ENCODE results near the gene ADCY5.
A peak's percentile ranks its signal among the peaks of the same experiment; 100 is the strongest.
"Not testable (repeated sequence)": the region's sequence is repeated elsewhere in the genome, so short reads cannot be mapped to it uniquely, and the experiment has no call there.

The ADCY5 gene
- 0.18 to 0.44 (median 0.32) reads per million in 4 experiments for total RNA-seq

DNA sequence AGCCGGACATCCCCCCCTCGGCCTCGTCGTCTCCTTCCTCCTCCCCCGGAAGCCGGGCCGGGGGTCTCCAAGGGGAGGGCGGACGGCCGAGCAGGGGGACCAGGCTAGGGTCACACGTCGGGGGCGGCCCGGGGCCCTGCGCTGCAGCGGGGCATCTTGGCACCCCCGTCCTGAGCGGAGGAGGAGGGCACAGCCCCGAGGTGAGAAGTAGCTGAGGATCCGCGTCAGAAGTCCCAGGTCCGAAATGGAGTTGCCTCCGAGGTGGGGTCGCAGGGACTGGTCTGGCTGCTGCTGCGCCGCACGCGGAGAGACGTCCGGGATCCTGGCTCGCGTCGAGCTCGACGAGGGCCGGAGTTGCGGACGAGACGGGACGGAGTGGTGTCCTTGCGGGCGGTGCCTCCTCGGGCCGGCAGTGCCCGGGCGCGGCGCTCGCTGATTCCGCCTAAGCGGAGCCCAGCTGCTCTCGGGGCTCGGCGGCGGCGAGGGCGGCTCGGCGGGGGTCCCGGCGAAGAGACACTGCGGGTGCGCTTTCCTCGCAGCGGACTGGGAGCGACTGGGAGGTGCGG is at the start of gene ADCY5:
Gene ADCY5, minus strand, starts transcription at position 555 of the 566 bp plus-strand sequence. Its CDS starts 545 bp downstream, at position 10.
- no peak for DNase-seq

DNA sequence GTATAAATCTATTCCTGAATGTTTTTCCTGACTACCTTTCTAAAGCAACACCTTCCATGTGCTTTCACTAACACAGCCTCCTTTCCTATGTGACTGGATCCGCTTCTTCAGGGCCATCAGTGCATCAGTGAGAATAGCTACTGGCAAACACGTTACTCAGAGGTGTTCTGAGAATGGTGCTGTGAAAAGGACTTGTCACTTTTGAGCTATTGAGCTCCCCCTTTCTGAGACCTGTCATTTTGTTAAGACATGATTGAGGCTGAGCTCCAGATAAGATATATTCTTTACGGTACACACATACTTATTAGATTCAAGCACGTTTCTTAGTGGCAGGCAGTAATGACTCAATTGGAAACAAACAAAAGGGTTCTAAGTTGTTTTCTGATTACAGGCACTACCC is 45.0 kb upstream of the ADCY5 start:
- DNase-seq: no peak

DNA sequence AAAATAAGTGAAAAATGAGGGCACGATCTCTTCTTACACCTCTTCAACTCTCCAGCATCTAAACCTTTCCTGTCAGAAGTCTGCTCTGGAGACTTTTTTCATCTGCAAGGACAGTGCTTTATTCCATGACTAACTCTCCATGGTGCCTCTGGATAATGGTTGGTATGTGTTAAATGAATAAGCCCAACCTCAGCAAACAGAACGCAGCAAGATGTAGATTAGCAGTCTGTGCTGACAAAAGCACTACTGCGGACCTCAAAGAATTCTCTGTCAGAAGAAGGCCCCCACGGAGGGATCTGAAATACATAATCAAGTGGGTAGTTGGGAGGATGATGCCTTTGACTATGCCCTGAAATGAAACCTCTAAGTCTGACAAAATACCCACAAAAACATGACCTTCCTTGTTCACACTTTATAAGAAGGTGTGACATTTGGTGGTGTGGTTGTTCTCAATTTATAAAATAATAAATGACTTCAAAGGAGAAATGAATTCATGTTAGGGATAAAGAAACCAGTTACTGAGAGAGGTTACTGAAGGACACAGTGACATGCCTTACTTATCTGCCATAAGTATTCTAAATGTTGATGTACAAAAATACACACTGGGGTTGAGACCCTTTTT is 43.2 kb upstream of the ADCY5 start:
- no peak for DNase-seq

DNA sequence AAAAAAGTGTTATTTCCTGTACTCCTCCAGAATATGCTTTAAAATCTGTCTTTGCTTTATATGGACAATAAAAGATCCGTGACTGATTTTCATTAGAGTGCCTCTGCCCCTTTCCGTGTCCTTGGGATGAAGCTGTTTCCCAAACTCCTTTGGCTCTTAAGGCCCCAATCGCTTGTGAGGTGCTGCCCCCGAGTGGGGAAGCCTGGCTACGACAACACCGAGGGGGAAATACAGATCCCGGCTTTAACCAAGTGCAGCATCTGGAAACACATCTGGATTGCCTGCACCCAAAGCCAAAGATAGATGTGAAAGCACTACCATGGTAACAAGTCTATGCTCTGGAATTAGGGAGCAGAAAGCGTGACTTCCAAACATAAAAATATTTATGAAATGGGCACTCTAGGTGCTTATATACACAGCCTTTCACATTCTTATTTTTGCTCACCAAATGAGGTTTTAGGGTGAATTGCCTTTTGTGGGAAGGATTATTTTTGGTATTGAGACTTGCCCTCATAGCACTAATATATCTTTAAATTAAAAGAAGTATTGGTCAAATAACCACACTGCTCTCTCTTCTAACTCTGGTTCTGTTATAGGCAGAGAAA is 40.6 kb upstream of the ADCY5 start:
- DNase-seq: peak; percentile 2

DNA sequence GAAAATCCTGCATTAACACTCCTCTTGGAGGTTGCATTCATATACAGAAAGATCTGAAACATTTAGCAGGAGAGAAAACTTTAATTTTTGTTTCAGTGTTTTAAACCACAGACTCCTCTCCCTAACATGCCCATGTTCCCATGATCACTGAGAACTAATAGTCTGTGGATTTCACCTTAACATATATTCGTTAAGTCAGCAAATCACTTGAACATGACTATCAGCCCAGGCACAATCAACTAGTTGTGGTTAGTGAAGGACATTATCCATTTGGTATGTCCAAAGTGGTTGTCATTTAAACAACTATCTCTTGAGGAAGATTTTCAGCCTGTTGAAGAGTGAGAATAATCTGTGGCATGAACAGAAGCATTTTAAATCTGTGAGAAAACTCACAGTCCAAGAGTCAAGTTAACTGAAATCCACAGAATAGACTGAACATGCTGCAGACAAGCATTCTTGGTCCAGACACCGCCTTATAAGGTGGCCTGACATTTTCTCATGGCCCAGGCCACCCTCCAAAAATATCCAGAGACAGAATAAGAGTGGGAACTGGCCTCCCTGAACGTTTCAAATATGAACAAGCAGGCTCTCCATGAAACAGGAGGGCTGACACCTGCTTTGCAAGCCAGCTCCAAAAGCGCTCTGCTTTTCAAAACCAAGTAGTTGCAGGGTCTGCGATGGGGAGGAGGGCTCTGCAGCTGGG is 39.9 kb upstream of the ADCY5 start:
- DNase-seq: no peak

DNA sequence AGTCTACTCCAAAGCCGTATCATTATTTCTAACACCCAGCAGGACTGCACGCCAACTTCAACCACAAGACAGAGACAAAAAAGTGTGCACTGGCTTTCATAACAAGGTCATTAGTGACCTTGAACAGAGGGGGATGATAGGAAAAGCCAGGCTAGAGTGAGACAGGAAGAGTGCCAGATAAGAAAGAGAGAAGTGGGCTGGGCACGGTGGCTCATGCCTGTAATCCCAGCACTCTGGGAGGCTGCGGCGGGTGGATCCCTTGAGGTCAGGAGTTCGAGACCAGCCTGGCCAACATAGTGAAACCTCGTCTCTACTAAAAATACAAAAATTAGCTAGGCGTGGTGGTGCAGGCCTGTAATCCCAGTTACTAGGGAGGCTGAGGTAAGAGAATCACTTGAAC is 38.2 kb upstream of the ADCY5 start:
- not testable (repeated sequence) for DNase-seq

DNA sequence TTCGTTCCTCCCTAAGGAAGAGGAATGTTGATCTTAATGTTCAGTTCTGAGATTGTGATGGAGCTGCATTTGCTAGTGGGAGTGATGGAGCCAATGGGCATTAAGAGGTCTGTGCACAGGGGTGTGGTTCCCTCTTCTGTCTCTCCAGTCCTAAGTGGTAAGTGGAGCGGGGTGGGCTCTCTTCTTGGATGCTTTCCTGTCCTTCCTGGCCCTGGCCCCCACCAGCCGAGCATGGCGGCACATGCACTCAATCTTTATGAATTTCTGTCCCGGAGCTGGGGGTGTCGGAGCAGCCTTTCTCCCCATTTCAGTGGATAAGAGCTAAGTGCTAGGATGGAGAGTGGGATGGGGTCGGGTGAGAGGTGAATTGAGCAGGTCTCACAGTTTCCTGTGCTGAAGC is 37.6 kb upstream of the ADCY5 start:
- no peak for DNase-seq

DNA sequence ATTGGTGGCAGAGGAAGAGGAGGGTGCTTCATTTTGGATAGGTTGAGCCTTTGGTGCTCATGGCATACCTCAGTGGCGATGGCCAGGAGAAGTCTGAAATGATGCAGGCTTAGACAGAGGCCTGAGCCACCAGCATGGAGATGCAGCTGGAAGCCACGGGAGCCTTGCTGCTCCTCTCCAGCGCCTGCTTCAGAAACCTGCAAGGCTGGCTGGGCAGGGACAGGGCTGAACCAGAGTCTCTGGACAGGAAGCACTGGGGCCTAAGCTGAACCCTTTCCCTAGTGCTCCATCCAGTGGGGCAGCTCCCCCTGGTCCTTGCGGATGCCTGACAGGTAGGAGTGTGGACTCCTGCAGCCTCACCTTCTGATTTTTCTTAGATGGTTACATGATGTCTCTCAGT is 36.7 kb upstream of the ADCY5 start:
- DNase-seq: no peak

DNA sequence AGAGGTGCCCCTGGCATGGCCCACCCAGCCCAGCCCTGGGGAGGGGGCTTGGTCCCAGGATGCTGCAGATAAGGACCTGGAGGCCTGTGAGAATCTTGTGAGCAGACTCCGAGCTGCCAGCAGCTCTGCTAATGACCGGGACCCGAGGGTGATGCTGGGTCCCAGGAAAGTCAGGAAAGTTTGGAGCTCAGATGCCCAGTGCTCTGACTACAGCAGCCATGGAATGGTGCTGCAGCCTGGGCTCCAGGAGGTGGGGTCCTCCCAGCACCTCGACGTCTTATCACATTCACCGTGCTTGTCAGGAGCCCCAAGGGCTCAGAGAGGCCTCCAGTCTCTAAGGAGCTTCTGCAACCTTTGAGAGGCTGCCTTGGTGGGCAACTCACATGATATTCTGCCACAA is 34.3 kb upstream of the ADCY5 start:
- DNase-seq: no peak

DNA sequence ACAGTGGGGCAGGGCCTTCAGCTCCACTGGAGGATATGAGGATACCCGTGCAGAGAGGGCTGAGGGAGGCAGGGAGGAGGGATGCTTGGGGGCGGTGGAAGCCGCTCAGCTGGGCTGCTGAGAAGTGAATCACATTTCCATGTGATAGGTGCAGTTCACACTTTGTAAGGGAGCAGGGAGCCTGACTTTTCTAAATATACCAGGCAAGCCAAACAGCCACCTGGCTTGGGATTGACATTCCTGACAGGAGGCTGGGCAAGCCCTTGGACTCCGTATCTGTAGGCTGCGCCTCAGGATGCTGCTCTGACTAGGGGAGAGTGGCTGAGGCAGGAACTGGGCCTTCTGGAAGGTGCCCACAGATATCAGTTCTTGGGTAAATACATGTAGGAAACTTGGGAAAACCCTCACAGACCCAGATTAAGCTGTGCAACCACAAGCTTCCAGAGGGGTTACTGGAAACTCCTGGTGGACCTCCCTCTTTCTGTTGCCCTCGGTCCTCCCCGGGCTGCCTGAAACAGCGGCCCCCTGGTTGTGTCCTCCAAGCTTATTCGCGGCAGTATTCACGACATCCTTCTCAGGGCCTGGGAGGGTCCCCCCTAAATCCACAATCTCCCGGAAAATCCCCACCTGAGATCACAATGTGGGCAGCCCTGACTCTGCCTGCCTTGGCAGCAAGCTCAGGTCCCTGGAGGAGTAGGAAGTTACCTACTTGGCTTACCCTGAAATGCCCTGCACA is 33.0 kb upstream of the ADCY5 start:
- no peak for DNase-seq

DNA sequence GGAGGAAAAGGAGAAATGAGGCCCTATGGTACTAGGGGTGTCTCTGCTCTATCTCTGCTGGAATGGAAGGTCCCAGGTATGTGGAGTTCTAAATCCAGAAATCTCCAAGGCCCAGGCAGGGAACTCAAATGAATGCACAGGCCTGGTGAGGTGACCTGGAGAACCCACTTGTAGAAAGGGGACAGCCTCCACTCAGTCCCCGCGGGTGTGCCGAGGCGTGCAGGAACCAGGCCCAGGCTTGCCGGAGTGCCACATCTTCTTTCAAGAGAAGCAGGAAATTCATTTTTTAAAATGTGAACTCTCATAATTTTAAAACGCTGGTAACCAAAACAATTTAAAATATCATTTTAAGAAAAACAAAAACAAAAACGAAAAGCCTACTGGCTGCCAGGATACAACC is 32.2 kb upstream of the ADCY5 start:
- no peak for DNase-seq

DNA sequence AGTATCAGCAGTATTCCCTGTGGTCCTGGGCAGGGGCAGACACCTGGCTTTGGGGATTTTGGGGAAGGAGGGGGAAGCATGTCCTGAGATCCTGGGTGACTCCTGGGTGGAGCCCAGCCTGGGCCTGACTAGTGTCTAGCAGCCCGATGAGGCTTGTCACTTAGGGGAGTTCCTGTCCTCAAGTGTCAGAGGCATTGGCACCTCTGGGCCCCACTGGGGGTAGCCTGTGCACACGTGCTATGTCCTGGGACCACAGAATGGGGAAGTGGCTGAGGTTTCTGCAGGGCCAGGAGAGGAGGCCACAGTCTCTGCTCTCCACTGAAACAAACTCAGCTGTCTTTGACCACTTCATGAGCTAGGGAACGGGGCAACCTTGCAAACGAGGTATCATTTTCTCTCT is 31.5 kb upstream of the ADCY5 start:
- no peak for DNase-seq

DNA sequence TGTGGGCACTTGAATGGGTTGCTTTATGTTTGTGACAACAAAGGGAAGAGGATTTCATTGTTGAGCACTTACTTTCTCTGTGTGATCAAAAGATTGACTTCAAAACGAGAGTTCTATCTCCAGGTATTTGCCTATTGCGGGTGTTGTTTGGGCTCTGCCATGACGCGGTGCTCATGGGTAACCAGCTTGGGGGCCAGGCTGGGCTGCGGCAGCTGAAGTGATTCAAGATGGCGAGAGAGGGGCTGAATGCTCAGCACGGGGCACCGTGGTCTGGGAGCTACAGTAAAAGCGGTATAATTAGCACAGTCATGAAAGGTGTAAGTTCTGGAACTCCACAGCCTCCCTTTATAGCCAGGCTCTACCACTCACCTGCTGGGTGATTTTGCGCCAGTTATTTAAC is 31.0 kb upstream of the ADCY5 start:
- no peak for DNase-seq

DNA sequence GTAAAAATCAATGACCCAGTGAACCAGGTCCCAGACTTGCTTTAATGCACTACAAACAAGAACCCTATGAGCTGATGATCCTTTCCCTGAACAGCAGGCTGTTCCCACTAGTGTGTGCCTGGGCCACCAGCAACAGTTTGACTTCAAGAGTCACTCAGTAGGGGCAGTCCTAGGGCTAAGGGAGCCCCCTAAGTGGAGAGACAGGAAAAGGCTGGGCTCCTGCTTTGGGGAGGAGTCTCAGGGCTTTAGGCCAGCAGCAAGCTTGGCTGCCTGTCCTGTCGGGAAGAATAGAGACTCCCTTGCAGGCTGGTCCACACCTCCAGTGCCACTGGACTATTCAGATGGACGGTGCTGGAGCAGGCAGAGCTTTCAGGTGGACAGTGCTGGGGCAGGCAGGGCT is 29.4 kb upstream of the ADCY5 start:
- DNase-seq: no peak

DNA sequence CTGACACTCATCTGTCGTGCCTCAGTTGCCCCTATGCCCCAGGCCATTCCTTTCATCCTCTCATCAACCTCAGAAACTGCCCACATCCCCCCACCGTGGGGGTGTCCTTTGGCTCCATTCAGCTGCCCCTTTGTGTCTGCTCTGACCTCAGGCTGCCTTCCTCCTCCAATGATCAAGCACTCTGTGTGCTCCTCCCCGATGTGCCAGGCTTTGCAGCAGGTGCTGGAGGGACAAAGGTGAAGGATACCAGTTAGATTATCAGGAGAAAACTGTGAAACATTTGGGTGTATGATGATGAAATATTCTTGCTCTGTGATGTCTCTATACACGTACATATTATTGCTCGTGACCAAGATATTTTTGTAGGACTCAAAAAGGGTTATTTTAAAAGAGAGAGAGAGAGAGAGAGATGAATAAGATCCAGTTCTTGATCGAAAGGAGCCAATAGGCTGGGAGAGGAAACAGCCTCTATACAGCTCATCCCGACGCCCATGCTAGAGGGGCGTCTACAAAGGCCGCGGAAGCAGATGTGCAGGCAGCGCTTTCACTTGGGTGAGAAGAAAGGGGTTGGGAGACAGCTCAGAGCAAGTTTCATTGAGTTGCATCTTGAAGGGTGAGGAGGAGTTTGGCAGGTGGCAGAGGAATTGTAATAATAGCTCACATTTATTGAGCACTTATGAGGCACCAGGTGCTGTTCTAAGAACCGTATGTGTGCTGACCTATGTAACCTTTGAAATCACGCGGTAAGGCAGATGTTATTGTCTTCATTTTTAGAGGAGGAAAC is 28.3 kb upstream of the ADCY5 start:
- no peak for DNase-seq

DNA sequence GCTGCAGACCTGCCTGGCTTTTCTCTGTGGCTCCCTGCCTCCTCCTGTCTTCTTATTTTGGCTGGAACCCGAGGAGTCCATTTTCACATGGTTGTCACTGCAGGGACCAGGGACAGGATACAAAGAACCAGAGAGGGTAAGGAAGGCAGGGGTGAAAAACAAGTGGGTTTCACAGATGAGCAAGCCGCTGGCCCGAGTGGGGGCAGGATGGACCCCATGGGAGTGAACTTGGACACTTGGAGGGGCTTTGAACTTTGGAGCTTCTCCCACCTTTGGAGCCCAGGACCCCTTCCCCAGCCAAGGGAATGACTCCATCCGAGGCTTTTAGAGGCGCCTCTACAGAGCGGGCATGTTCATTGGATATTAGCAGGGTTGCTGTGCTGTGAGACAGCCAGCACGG is 26.9 kb upstream of the ADCY5 start:
- no peak for DNase-seq

DNA sequence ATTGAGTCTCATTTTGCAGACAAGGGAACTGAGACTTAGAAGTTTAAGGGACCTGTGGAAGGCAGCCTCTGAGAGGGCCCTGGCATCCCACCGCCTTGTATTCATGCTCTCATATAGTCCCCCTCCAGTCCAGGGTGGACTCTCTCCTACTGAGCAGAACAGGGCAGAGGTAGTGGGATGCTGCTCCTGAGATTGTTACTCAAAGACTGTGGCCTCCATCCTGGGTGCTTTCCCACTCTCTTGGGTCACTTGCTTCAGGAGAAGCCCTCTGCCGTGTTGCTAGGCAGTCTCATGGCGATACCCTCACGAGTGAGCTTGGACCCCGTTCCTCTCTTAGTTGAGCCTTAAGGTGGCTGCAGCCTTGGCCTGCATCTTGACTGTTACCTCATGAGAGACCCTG is 22.2 kb upstream of the ADCY5 start:
- no peak for DNase-seq

DNA sequence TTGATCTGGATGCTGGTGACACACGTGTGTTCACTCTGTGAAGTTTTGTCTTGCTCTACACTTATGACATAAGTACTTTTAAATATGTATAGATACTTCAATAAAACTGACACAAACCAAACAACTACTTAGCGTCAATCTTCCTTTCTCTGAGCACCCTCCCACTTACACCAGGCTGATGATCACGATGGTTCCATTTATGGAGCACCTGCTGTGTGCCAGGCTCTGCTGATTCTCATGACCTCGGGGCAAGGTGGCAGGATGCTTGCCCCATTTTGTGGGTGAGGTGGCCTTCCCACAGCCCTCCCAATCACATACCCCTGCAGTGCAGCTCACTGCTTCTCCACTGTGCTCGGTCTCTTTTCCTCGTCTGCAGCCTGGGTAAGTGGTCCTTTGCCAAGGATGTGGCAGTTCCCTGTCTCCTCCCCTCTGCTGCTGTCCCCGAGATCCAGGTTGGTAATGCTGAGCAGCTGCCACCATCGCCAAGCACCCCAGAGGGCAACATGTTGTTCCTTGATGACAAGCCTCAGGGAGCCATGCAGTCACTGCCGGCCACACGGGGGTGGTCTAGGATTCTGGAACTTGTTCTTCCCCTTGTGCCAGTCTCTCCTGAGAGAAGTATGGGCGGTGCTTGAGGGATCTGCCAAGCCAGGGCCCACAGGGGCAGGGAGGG is 20.6 kb upstream of the ADCY5 start:
- no peak for DNase-seq

DNA sequence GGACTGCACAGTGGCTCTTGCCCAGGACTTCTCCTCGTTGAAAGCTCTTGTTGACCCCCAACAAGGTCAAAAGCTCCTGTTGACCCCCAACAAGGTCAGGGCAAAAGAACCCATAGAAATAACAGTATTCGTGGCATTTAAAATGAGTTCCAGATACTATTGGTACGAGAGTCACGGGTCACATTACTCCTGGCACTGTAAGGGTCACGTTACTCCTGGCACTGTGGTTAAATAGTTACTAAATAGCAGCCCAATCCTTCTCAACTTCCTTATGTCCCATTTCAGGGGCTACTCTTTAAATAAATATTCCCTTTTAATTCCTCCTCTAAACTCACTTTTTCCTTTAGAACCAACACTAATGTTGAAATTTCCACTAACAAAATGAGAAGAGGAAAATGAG is 18.2 kb upstream of the ADCY5 start:
- no peak for DNase-seq

DNA sequence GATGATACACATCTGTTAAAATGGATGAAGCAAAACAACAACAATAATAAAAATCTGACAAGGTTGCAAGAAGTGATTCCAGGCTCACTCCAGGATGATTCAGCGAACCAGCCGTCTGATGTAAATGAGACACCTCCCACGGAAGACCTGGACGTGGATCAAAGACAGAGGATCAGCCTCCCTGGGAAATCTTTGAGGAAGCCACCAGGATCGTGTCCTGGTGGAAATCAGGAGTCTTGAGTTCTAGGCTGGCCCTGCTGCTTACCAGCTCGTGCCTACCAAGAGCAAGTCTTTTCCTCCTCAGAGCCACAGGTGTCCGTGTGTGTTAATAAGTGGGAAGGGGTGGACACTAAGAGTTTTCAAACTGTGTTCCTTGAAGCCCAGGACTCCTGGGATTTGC is 15.3 kb upstream of the ADCY5 start:
- no peak for DNase-seq

DNA sequence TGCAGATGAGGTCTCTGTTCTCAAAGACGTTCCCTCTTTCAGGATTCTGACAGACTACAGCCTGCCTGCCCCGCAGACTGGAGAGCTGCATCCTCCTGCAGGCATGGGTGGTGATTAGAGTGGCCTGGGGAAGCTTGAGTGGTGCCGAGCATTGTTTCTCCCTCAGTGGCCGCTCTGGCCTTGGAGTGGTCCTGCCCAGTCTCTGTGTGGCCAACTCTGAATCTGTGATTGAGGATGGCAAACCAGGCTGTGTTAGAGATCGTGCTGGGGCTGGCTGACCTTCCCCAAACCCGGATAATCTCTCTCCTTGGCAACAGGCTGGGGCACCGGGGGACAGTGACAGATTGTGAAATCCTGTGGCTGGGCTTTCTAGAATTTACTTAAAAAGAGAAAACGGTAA is 11.0 kb upstream of the ADCY5 start:
- DNase-seq: no peak

DNA sequence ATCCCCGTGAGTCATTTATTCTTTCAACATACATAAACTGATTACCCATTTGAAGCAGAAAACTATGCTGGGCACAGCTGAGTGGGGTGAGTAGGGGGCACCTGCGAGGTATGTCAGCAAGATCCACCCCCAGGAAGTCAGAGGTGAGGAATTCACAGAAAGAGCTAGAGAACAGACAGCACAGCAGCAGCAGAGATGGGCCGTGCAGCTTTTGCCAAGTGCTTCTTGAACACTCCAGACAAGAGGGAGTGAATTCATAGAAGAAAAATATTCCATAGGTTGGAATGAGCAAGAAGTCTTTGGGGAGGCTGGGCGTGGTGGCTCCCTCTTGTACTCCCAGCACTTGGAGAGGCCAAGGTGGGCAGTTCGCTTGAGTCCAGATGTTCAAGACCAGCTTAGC is 9.4 kb upstream of the ADCY5 start:
- DNase-seq: no peak
